Endothelial cell of umbilical vein (primary cell): Measurements from ENCODE around the gene ABCC5. TPM values are rescaled to one million over a fixed set of nuclear protein-coding genes. Genes with fewer than 3 reads are reported as not detected.

Experiments used
- BruUV-seq: library from RNA; stranded (reverse); fragments of 400-500 nt; replicated peaks from 2 replicates; lab custom pipeline; 2021; lab: Mats Ljungman, UMichigan
- CTCF ChIA-PET: fragments of 300-600, 350-600 bp; sonication (Branson Sonifier 250); formaldehyde crosslinking; loops from one replicate; lab custom pipeline; 2021; ENCODE audit warnings: antibody characterized with exemption, inconsistent platforms; lab: Charles Lee
- POLR2A ChIA-PET: fragments of 300-600, 350-600 bp; sonication (Branson Sonifier 250); formaldehyde crosslinking; loops from one replicate; lab custom pipeline; 2021; ENCODE audit warnings: antibody characterized with exemption, inconsistent platforms; lab: Charles Lee
- DNase-seq: peaks from one replicate; pipeline ENCODE4 v3.0.0-alpha.2; 2011; ENCODE audit warnings: low read depth, low spot score
- FAIRE-seq: peaks from 2 replicates; lab custom pipeline; 2011; peaks lifted over from hg19 to GRCh38; lab: Jason Lieb, UNC
- H2AFZ ChIP-seq: 2 replicates; pipeline ENCODE4 v1.6.0; 2012; ENCODE audit warnings: low read depth, low read length, control low read depth, inconsistent platforms
- H3K27ac ChIP-seq: 2 replicates; pipeline ENCODE4 v1.5.1; 2011; ENCODE audit warnings: low read depth, mild to moderate bottlenecking, control low read depth, low read length, moderate library complexity; ENCODE audit not compliant: insufficient read depth
- H3K27me3 ChIP-seq, 2 experiments: 2 replicates each; pipeline versions ENCODE4 v1.6.0 to v1.6.1; 2011; ENCODE audit warnings: low read length in 2 of 2, mixed read lengths in 1 of 2; ENCODE audit not compliant: control insufficient read depth in 2 of 2, insufficient read depth in 2 of 2
- H3K36me3 ChIP-seq, 2 experiments: 2 replicates in 1 of 2; 3 replicates in 1 of 2; pipeline ENCODE4 v1.5.1; 2011; ENCODE audit warnings: low read length in 2 of 2, mild to moderate bottlenecking in 1 of 2, moderate library complexity in 1 of 2; ENCODE audit not compliant: control insufficient read depth in 2 of 2, insufficient read depth in 2 of 2; ENCODE audit errors: extremely low read depth in 1 of 2
- H3K4me1 ChIP-seq: 3 replicates; pipeline ENCODE4 v1.5.1; 2011; ENCODE audit warnings: mild to moderate bottlenecking, low read length; ENCODE audit not compliant: control insufficient read depth, insufficient read depth; ENCODE audit errors: extremely low read depth
- H3K4me2 ChIP-seq: 2 replicates; pipeline ENCODE4 v1.6.1; 2011; ENCODE audit warnings: low read length, control low read depth, mixed read lengths; ENCODE audit not compliant: insufficient read depth
- H3K4me3 ChIP-seq, 3 experiments: fragments of 200-600 bp in 1 of 3; sonication (generic), shearing (Covaris generic) in 1 of 3; replicated peaks in 1 of 3; 2 replicates each; pipeline ENCODE4 v1.5.1; 2011 to 2016; ENCODE audit warnings: control low read depth in 3 of 3, low read length in 3 of 3, mild to moderate bottlenecking in 2 of 3, inconsistent platforms in 1 of 3, low read depth in 1 of 3, moderate library complexity in 1 of 3; ENCODE audit not compliant: insufficient read depth in 1 of 3
- H3K79me2 ChIP-seq: 2 replicates; pipeline ENCODE4 v1.6.0; 2012; ENCODE audit warnings: low read length, inconsistent platforms; ENCODE audit not compliant: control insufficient read depth, insufficient read depth
- H3K9ac ChIP-seq: replicated peaks from 2 replicates; pipeline ENCODE3; 2011; ENCODE audit warnings: low read length, control low read depth; ENCODE audit not compliant: insufficient read depth; ENCODE audit errors: extremely low read depth
- H3K9me1 ChIP-seq: replicated peaks from 3 replicates; pipeline ENCODE4 v1.6.0; 2011; ENCODE audit warnings: mild to moderate bottlenecking, low read length; ENCODE audit not compliant: control insufficient read depth, insufficient read depth; ENCODE audit errors: extremely low read depth
- H3K9me3 ChIP-seq: replicated peaks from 2 replicates; pipeline ENCODE4 v1.5.1; 2012; ENCODE audit warnings: low read length, inconsistent platforms; ENCODE audit not compliant: control insufficient read depth, insufficient read depth
- H4K20me1 ChIP-seq: replicated peaks from 2 replicates; pipeline ENCODE3; 2011; ENCODE audit warnings: mild to moderate bottlenecking, low read length; ENCODE audit not compliant: control insufficient read depth, insufficient read depth; ENCODE audit errors: extremely low read depth
- EZH2 ChIP-seq: IDR thresholded peaks from 2 replicates; pipeline ENCODE4 v1.6.1; 2012; ENCODE audit warnings: borderline replicate concordance, low read depth, mild to moderate bottlenecking, moderate library complexity, low read length, inconsistent platforms; ENCODE audit not compliant: severe bottlenecking
- FOS ChIP-seq: IDR thresholded peaks from 2 replicates; pipeline ENCODE4 v1.6.1; 2011; ENCODE audit warnings: mild to moderate bottlenecking, low read length, moderate library complexity, borderline replicate concordance; ENCODE audit not compliant: insufficient read depth
- GATA2 ChIP-seq: IDR thresholded peaks from 2 replicates; pipeline ENCODE4 v1.7.0; 2011; ENCODE audit warnings: low read depth, mild to moderate bottlenecking, moderate library complexity, mixed read lengths, low read length; ENCODE audit not compliant: insufficient read length, insufficient read depth
- JUN ChIP-seq: IDR thresholded peaks from 2 replicates; pipeline ENCODE4 v1.6.1; 2011; ENCODE audit warnings: borderline replicate concordance, low read depth; ENCODE audit not compliant: insufficient read length, insufficient read depth
- MYC ChIP-seq: IDR thresholded peaks from one replicate; pipeline ENCODE4 v1.6.1; 2011; ENCODE audit warnings: mild to moderate bottlenecking, low read depth, low read length
- POLR2A ChIP-seq: IDR thresholded peaks from 2 replicates; pipeline ENCODE4 v1.6.1; 2012; ENCODE audit warnings: low read depth, mild to moderate bottlenecking, control low read depth, low read length
- POLR2AphosphoS5 ChIP-seq: IDR thresholded peaks from 2 replicates; pipeline ENCODE4 v1.6.1; 2012; ENCODE audit warnings: low read depth, mild to moderate bottlenecking, control low read depth, low read length, moderate library complexity; ENCODE audit not compliant: insufficient read depth
- dilution Hi-C: fragments of 300-500 bp; cut with MboI; formaldehyde crosslinking; loops from one replicate; pipeline ENCODE4 v1.15.0; 2019; ENCODE audit warnings: low sequenced_read_pairs; ENCODE audit not compliant: extremely low pct_ligation_motif_present
- intact Hi-C: fragments of 100-400 bp; cut with micrococcal nuclease; formaldehyde crosslinking; loops from one replicate; pipeline ENCODE4 v1.10.0; 2022
- polyA plus RNA-seq, 4 experiments: library from polyadenylated mRNA; depleted of rRNA in 3 of 4; stranded (reverse) in 3 of 4; unstranded in 1 of 4; fragments of >200 nt; gene quantifications; 2 replicates each; pipeline versions ENCODE4 v1.2.1 to v1.2.3, GENCODE V29; 2011 to 2012; ENCODE audit warnings: missing spikeins in 1 of 4
- total RNA-seq: library from RNA; stranded (reverse); gene quantifications from 2 replicates; pipeline ENCODE4 v1.2.3, GENCODE V29; 2021
- TF ChIP-seq, protein P1 (sequence below): IDR thresholded peaks from 2 replicates; pipeline ENCODE4 v1.6.1; 2011; ENCODE audit not compliant: insufficient read depth, insufficient read length
- TF ChIP-seq, protein P2 (sequence below), 2 donors: IDR thresholded peaks; 1 replicate in 1 of 2; 2 replicates in 1 of 2; pipeline ENCODE4 v1.5.1; 2011; ENCODE audit warnings: low read length in 2 of 2, mild to moderate bottlenecking in 2 of 2, moderate library complexity in 2 of 2, control low read depth in 1 of 2, inconsistent platforms in 1 of 2, low read depth in 1 of 2; ENCODE audit not compliant: insufficient read depth in 1 of 2; ENCODE audit errors: extremely low read depth in 1 of 2

The ABCC5 gene
- total and polyA plus RNA-seq, 2 donors (not counting 3 experiments of a cell fraction or from before 2014, with no cell fraction given): 22.5 to 24.6 TPM

DNA sequence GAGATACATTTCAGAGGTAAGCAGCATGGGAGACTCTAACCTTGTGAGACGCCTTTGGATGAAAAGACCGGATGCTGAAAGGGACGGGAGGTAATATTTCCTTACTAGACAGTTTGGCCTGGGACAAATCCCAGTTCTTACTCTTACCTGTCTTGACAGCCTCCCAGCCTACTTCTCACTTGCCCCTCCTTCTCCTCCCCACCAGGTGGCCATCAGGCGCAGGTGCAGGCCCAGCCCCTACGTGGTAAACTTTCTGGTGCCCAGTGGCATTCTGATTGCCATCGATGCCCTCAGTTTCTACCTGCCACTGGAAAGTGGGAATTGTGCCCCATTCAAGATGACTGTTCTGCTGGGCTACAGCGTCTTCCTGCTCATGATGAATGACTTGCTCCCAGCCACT lies 20.1 kb upstream of the ABCC5 start:
- Histone ChIP-seq H3K9me3 (no peaks in the 10 kb centered on the region), H3K27ac (no peak overlapping the region), H3K9me1 (no peaks in the 10 kb centered on the region), H3K9ac (no peak overlapping the region), H3K4me1 (no peaks in the 10 kb centered on the region), H2AFZ (no peak overlapping the region), H3K4me2 (no peak overlapping the region), H4K20me1 (no peaks in the 10 kb centered on the region), H3K36me3 (no peaks in the 10 kb centered on the region), H3K79me2 (no peaks in the 10 kb centered on the region), H3K4me3 (no peak overlapping the region), H3K27me3 (peaks cover 8 to 9% of the 10 kb centered on the region in 2 experiments)
- ChIA-PET POLR2A (no interaction called here), CTCF (no interaction called here)
- FAIRE-seq (no peak), DNase-seq (no peak)
- no TSS peak for BruUV-seq
- intact Hi-C loops (no loop called here), dilution Hi-C loops (no loop called here)
- TF ChIP-seq, protein P1, sequence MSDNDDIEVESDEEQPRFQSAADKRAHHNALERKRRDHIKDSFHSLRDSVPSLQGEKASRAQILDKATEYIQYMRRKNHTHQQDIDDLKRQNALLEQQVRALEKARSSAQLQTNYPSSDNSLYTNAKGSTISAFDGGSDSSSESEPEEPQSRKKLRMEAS: no peak
- TF ChIP-seq, protein P2, sequence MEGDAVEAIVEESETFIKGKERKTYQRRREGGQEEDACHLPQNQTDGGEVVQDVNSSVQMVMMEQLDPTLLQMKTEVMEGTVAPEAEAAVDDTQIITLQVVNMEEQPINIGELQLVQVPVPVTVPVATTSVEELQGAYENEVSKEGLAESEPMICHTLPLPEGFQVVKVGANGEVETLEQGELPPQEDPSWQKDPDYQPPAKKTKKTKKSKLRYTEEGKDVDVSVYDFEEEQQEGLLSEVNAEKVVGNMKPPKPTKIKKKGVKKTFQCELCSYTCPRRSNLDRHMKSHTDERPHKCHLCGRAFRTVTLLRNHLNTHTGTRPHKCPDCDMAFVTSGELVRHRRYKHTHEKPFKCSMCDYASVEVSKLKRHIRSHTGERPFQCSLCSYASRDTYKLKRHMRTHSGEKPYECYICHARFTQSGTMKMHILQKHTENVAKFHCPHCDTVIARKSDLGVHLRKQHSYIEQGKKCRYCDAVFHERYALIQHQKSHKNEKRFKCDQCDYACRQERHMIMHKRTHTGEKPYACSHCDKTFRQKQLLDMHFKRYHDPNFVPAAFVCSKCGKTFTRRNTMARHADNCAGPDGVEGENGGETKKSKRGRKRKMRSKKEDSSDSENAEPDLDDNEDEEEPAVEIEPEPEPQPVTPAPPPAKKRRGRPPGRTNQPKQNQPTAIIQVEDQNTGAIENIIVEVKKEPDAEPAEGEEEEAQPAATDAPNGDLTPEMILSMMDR (IDR thresholded peaks at IDR 0.05; ENCODE audit: extremely low read depth in 1 of 2, insufficient read depth in 1 of 2, low read depth in 1 of 2, low read length in 2 of 2): no peak
- TF ChIP-seq EZH2: no peak
- no peak for TF ChIP-seq JUN
- no peak for TF ChIP-seq MYC
- no peak for TF ChIP-seq POLR2A
- no peak for TF ChIP-seq POLR2AphosphoS5
- TF ChIP-seq GATA2: no peak
- TF ChIP-seq FOS: no peak
